ENCODE data around the gene IL3.

IL3 gene

DNA sequence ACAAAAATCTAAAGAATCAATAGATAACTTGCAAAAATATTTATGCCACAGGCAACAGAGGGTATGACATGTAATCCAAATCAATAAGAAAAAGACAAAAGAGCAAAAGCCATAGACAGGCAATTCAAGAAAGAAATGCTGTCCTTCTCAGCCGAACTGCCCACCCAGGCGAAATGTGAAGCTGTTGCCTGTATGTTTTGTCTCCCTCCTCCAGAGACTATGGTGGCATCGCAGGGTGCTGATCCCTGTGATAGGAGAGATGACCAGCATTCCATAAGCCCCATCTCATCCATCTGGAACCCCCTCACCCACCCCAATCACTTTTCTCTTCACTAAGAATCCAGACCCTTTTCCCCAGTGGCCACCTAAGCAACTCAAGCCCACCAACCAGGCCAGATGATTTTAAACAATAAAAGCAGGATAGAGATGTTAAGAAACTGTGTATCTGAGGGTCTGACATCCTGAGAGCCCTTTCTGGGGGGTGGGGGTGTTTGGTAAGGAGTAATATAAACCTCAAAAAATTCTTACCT is 43.7 kb upstream of the IL3 start:
- no peak for ATAC-seq

DNA sequence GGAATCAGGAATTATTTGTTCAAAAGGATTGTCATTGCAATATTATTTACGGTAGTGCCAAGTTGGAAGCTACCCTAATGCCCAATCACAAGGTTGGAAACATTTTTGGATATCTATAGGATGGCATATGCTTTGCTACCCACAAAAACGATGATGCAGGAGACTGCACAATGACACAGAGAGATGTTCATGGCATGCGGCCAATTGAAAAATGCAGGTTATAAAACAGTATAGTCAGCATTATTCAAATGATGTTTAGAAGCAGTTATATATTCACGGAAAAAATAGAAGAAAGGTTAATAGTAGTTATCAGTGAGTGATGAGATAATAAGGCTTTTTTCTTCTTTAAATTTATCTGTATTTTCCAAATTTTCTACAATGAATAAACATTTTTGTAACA is 43.1 kb upstream of the IL3 start:
- TF ChIP-seq, protein P1, sequence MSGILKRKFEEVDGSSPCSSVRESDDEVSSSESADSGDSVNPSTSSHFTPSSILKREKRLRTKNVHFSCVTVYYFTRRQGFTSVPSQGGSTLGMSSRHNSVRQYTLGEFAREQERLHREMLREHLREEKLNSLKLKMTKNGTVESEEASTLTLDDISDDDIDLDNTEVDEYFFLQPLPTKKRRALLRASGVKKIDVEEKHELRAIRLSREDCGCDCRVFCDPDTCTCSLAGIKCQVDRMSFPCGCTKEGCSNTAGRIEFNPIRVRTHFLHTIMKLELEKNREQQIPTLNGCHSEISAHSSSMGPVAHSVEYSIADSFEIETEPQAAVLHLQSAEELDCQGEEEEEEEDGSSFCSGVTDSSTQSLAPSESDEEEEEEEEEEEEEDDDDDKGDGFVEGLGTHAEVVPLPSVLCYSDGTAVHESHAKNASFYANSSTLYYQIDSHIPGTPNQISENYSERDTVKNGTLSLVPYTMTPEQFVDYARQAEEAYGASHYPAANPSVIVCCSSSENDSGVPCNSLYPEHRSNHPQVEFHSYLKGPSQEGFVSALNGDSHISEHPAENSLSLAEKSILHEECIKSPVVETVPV (CRISPR knock-in tag; IDR thresholded peaks at IDR 0.05), result no peak
- TF ChIP-seq PPARA (CRISPR knock-in tag; IDR thresholded peaks at IDR 0.05; ENCODE audit: borderline replicate concordance), result no peak
- TF ChIP-seq CSDC2 (CRISPR knock-in tag; IDR thresholded peaks at IDR 0.05), result no peak
- TF ChIP-seq ZNF70 (CRISPR knock-in tag; IDR thresholded peaks at IDR 0.05), result no peak
- no peak for TF ChIP-seq ZNF8 (CRISPR knock-in tag; IDR thresholded peaks at IDR 0.05)
- ATAC-seq, result no peak

More for the DNA sequence above, 43.7 kb upstream of the IL3 start:
- TF ChIP-seq, protein P1 (CRISPR knock-in tag; IDR thresholded peaks at IDR 0.05), result no peak

DNA sequence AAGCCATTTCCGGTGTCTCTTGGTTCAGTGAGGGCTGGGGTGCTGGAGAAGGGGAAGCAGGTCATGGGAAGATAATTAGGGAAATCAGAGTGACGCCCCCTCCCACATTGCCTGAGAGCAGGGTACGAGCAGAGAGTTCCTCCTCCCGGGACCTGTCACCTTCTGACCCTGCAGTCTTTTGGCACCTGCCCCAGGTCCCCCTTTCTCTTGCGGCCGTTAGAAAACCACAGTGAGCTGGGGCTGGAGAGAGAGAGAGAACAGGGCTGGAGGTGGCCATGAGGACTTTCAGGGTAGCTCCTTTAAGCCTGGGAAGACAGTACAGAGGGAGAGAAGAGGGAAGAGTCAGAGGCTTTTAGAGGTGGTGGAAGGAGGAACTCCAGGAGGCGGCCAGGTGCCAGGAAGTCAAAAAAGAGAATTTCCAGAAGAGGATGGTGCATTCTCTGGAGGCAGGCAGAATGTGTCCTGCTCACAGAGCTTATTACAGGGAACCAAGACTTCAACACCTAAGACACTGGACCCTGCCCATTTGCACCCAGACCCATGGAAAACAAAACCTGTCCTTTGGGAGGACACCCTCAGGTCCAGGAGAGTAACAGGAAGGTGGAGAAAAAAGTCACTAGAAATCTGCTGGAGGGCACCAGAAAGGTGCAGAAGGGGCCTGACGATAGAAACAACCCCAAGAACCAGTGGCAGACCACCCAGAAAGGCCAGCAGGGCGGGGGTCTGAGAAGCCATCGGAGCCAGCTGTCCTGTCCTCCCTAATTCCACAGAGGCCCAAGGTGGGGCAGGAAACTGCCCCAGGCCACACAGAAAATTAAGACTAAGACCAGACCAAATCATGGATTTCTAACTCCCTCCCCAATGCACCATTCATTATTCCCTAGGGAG is 42.5 kb upstream of the IL3 start:
- ATAC-seq, result no peak
- TF ChIP-seq ZFP30 (CRISPR knock-in tag; IDR thresholded peaks at IDR 0.05), result no peak
- TF ChIP-seq, protein P1 (CRISPR knock-in tag; IDR thresholded peaks at IDR 0.05), result no peak
- no peak for TF ChIP-seq TOX (CRISPR knock-in tag; IDR thresholded peaks at IDR 0.05; ENCODE audit: borderline replicate concordance)
- TF ChIP-seq, protein P2, sequence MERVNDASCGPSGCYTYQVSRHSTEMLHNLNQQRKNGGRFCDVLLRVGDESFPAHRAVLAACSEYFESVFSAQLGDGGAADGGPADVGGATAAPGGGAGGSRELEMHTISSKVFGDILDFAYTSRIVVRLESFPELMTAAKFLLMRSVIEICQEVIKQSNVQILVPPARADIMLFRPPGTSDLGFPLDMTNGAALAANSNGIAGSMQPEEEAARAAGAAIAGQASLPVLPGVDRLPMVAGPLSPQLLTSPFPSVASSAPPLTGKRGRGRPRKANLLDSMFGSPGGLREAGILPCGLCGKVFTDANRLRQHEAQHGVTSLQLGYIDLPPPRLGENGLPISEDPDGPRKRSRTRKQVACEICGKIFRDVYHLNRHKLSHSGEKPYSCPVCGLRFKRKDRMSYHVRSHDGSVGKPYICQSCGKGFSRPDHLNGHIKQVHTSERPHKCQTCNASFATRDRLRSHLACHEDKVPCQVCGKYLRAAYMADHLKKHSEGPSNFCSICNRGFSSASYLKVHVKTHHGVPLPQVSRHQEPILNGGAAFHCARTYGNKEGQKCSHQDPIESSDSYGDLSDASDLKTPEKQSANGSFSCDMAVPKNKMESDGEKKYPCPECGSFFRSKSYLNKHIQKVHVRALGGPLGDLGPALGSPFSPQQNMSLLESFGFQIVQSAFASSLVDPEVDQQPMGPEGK (CRISPR knock-in tag; IDR thresholded peaks at IDR 0.05; ENCODE audit: borderline replicate concordance), result no peak
- TF ChIP-seq ZFP3 (CRISPR knock-in tag; IDR thresholded peaks at IDR 0.05), result no peak
- TF ChIP-seq, protein P3, sequence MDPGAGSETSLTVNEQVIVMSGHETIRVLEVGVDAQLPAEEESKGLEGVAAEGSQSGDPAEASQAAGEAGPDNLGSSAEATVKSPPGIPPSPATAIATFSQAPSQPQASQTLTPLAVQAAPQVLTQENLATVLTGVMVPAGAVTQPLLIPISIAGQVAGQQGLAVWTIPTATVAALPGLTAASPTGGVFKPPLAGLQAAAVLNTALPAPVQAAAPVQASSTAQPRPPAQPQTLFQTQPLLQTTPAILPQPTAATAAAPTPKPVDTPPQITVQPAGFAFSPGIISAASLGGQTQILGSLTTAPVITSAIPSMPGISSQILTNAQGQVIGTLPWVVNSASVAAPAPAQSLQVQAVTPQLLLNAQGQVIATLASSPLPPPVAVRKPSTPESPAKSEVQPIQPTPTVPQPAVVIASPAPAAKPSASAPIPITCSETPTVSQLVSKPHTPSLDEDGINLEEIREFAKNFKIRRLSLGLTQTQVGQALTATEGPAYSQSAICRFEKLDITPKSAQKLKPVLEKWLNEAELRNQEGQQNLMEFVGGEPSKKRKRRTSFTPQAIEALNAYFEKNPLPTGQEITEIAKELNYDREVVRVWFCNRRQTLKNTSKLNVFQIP (CRISPR knock-in tag; IDR thresholded peaks at IDR 0.05; ENCODE audit: borderline replicate concordance, low read depth), result no peak

DNA sequence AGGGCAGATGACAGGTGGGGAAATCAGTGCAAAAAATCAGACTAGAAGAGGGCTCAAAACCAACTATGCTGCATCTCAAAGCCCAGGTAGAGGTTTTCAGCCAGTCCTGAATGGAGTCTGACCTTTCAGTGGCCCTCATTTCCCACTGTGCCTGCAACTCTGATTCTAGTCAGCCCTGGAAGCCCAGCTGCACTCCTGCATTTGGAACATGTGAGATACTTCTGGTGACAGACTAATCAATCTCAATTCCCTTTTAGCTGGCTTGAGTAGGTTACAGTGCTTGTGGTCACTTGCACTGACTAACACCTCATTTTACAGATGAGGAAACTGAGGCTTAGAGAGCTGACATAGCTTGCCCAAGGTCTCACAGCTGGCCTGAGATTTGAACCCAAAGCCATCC is 41.1 kb upstream of the IL3 start:
- TF ChIP-seq PPARA (CRISPR knock-in tag; IDR thresholded peaks at IDR 0.05; ENCODE audit: borderline replicate concordance), result no peak
- TF ChIP-seq ZC3H10 (CRISPR knock-in tag; IDR thresholded peaks at IDR 0.05), result no peak
- ATAC-seq, result no peak

DNA sequence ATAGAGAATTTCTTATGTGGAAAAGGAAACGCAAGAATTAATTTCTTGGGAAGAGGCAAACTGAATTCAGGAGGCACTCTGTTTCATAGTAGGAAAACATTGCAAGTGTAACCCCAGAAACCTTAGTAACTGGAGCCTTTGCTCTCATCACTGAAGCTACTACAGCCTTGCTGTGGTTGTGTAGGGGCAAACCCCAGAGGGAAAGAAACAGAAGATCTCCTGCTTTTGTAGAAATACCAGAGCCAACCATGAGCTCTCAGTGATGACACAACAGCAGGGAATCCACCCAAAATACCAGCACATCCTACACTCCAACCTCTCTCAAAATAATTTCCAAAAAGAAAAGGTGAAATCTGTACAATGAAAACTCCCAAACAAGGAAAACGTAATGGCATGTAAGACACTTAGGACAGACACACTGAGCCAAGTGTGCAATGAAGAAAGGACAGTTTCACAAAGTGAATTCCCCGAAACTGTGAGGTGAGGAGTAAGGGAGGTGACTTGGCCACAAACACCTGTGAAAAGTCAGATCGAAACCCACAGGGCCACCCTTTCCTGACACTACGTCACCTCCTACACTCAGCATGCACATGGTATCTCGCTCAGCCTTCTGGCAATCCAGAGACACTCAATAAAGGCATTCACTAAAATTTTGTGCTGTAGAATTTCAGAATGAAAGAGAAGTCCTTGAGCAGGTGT is 40.4 kb upstream of the IL3 start:
- no peak for ATAC-seq
- no peak for TF ChIP-seq BACH2 (CRISPR knock-in tag; IDR thresholded peaks at IDR 0.05; ENCODE audit: borderline replicate concordance)
- no peak for TF ChIP-seq ZFP3 (CRISPR knock-in tag; IDR thresholded peaks at IDR 0.05)
- TF ChIP-seq ZNF565 (CRISPR knock-in tag; conservative IDR thresholded peaks at IDR 0.05; ENCODE audit: low read depth), result no peak
- TF ChIP-seq ISL1 (CRISPR knock-in tag; IDR thresholded peaks at IDR 0.05), result no peak
- no peak for TF ChIP-seq ARNTL (CRISPR knock-in tag; IDR thresholded peaks at IDR 0.05; ENCODE audit: borderline replicate concordance, low read depth)
- TF ChIP-seq, protein P2 (CRISPR knock-in tag; IDR thresholded peaks at IDR 0.05; ENCODE audit: borderline replicate concordance), result no peak
- no peak for TF ChIP-seq GLIS3 (CRISPR knock-in tag; IDR thresholded peaks at IDR 0.05)
- TF ChIP-seq, protein P4, sequence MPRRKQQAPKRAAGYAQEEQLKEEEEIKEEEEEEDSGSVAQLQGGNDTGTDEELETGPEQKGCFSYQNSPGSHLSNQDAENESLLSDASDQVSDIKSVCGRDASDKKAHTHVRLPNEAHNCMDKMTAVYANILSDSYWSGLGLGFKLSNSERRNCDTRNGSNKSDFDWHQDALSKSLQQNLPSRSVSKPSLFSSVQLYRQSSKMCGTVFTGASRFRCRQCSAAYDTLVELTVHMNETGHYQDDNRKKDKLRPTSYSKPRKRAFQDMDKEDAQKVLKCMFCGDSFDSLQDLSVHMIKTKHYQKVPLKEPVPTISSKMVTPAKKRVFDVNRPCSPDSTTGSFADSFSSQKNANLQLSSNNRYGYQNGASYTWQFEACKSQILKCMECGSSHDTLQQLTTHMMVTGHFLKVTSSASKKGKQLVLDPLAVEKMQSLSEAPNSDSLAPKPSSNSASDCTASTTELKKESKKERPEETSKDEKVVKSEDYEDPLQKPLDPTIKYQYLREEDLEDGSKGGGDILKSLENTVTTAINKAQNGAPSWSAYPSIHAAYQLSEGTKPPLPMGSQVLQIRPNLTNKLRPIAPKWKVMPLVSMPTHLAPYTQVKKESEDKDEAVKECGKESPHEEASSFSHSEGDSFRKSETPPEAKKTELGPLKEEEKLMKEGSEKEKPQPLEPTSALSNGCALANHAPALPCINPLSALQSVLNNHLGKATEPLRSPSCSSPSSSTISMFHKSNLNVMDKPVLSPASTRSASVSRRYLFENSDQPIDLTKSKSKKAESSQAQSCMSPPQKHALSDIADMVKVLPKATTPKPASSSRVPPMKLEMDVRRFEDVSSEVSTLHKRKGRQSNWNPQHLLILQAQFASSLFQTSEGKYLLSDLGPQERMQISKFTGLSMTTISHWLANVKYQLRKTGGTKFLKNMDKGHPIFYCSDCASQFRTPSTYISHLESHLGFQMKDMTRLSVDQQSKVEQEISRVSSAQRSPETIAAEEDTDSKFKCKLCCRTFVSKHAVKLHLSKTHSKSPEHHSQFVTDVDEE (CRISPR knock-in tag; IDR thresholded peaks at IDR 0.05), result no peak
- no peak for TF ChIP-seq OSR1 (CRISPR knock-in tag; IDR thresholded peaks at IDR 0.05)
- TF ChIP-seq ESRRG (CRISPR knock-in tag; IDR thresholded peaks at IDR 0.05), result no peak
